ENCODE data around the gene LY6G5B. TPM values are rescaled to one million over a fixed set of nuclear protein-coding genes. Genes with fewer than 3 reads are reported as not detected.

LY6G5B gene
- 8.1 TPM for total RNA-seq

GRCh38 chr6:31669676-31670075 is at the start of gene LY6G5B:
TSS of gene LY6G5B (plus strand) at chr6:31669976. CDS start at chr6:31670951, 975 bp downstream.
- no peak for DNase-seq (ENCODE audit: low spot score)

GRCh38 chr6:31620586-31621319 is 49.0 kb upstream of the LY6G5B start, which contains the start of gene PRRC2A:
TSS of gene PRRC2A (plus strand) at chr6:31620715. CDS start at chr6:31622790, 2,075 bp downstream.
- DNase-seq (ENCODE audit: low spot score) = no peak

- DNase-seq (ENCODE audit: low spot score) = no peak
These were observed 48.3 kb upstream of the LY6G5B start for GRCh38 chr6:31621320-31621939.

GRCh38 chr6:31621991-31622390 is 47.8 kb upstream of the LY6G5B start:
- DNase-seq (ENCODE audit: low spot score) = no peak

GRCh38 chr6:31622684-31623091 is 47.1 kb upstream of the LY6G5B start:
- DNase-seq (ENCODE audit: low spot score) = no peak

GRCh38 chr6:31624070-31624469 is 45.7 kb upstream of the LY6G5B start:
- DNase-seq (ENCODE audit: low spot score) = no peak

GRCh38 chr6:31626952-31627351 is 42.8 kb upstream of the LY6G5B start:
- DNase-seq (ENCODE audit: low spot score) = no peak

GRCh38 chr6:31627690-31628287 is 42.0 kb upstream of the LY6G5B start:
- DNase-seq (ENCODE audit: low spot score) = no peak

GRCh38 chr6:31629014-31629413 is 40.8 kb upstream of the LY6G5B start:
- no peak for DNase-seq (ENCODE audit: low spot score)

- no peak for DNase-seq (ENCODE audit: low spot score)
These were observed 39.4 kb upstream of the LY6G5B start for GRCh38 chr6:31630177-31630934.

GRCh38 chr6:31631209-31631608 is 38.6 kb upstream of the LY6G5B start:
- no peak for DNase-seq (ENCODE audit: low spot score)

GRCh38 chr6:31631681-31632278 is 38.0 kb upstream of the LY6G5B start:
- no peak for DNase-seq (ENCODE audit: low spot score)

GRCh38 chr6:31632279-31632946 is 37.4 kb upstream of the LY6G5B start:
- no peak for DNase-seq (ENCODE audit: low spot score)

- no peak for DNase-seq (ENCODE audit: low spot score)
These were observed 36.3 kb upstream of the LY6G5B start for GRCh38 chr6:31633447-31633846.

GRCh38 chr6:31634131-31634530 is 35.6 kb upstream of the LY6G5B start:
- no peak for DNase-seq (ENCODE audit: low spot score)

- DNase-seq (ENCODE audit: low spot score) = no peak
These were observed 34.7 kb upstream of the LY6G5B start for GRCh38 chr6:31634969-31635575.

- DNase-seq (ENCODE audit: low spot score) = no peak
These were observed 32.8 kb upstream of the LY6G5B start for GRCh38 chr6:31636698-31637596.

GRCh38 chr6:31639043-31639442 is 30.7 kb upstream of the LY6G5B start:
- DNase-seq (ENCODE audit: low spot score) = no peak

GRCh38 chr6:31639449-31639861 is 30.3 kb upstream of the LY6G5B start:
- DNase-seq (ENCODE audit: low spot score) = no peak

- DNase-seq (ENCODE audit: low spot score) = no peak
These were observed 29.2 kb upstream of the LY6G5B start for GRCh38 chr6:31640612-31641011.

Measured in mucosa of gallbladder (tissue), 1 donor.